ENCODE results near the gene STPG2. TPM values are rescaled to one million over a fixed set of nuclear protein-coding genes. Genes with fewer than 3 reads are reported as not detected.

Gene STPG2
- total RNA-seq, 1 donor from 2014 or later = 2.5 TPM

DNA sequence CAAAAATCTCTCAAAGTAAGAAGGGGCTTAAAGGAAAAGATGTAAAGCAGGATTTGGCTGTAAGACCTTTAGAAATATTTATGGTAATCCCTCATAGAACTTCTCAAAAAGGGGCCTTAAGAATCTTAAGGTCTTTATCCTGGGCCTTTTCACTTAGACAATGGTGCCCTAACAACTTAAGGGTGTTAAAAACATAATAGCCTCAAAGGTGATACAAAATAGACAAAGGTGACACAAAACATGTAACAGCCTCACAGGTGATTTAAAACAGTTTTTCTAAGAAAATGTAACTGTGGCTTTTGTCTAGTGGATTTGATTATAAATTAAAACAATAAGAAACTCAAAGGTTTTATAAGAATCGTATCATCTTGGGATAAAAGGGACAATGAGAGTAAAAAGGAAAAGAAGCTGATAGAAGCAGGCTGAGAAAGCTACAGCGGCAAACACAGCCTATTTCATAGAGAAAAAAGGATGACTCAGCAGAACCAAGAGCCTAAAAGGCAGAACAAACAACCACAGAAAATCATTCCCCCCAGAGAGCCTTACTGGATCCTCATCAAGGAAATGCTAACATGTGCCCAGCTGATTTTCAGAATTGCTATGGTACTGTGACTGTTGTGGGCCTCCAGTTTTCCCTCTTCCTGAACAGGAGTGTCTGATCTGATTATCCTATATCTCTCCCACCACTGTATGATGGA, 164.3 kb downstream of the STPG2 start:
- TF ChIP-seq, protein P1, sequence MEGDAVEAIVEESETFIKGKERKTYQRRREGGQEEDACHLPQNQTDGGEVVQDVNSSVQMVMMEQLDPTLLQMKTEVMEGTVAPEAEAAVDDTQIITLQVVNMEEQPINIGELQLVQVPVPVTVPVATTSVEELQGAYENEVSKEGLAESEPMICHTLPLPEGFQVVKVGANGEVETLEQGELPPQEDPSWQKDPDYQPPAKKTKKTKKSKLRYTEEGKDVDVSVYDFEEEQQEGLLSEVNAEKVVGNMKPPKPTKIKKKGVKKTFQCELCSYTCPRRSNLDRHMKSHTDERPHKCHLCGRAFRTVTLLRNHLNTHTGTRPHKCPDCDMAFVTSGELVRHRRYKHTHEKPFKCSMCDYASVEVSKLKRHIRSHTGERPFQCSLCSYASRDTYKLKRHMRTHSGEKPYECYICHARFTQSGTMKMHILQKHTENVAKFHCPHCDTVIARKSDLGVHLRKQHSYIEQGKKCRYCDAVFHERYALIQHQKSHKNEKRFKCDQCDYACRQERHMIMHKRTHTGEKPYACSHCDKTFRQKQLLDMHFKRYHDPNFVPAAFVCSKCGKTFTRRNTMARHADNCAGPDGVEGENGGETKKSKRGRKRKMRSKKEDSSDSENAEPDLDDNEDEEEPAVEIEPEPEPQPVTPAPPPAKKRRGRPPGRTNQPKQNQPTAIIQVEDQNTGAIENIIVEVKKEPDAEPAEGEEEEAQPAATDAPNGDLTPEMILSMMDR (IDR thresholded peaks at IDR 0.05; ENCODE audit: unreplicated experiment) = no peak
- H3K27me3 Mint-ChIP-seq (ENCODE audit: unreplicated experiment) = no peaks in the 10 kb centered on the region

DNA sequence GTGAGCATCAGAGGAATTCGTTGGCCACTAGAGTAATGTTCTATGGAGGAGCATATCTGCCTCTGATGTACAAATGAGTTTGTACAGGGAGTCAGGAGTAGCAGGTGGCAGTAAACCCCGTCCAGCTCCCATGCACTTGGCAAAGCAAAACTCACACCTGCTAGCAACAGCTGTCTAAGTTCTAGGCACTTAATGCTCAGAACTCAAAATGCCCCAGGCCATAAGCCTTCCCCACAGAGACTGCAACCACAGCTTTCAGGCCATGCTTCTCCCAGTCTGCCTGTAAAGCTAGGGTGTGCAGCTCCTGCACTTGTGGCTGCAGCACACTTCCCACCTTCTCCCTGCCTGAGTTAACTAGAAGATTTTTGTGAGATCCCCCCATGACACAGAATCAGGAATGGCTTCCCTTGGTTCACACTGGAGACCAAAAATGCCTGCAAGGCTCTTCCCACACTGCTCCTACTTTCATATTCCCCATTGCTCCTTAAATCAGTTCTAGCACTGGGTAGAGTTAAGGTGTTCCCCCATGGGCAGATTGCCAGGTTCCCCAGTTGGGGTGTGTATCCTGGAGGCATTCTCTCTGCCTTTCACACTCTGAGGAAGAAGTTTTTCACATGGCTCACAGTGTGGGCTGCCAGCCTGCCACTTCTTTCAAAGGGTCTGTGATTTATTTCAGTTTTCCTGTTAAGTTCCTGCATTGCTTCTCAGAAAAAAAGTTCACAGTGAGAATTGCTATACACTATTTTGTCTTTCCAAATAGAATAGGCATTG, 189.9 kb downstream of the STPG2 start:
- Mint-ChIP-seq H3K9me3 (ENCODE audit: unreplicated experiment) (no peaks in the 10 kb centered on the region), H3K27ac (ENCODE audit: unreplicated experiment) (no peak overlapping the region), H3K4me1 (ENCODE audit: unreplicated experiment) (no peaks in the 10 kb centered on the region), H3K36me3 (ENCODE audit: low read depth, unreplicated experiment) (no peaks in the 10 kb centered on the region), H3K4me3 (ENCODE audit: unreplicated experiment) (no peak overlapping the region), H3K27me3 (ENCODE audit: unreplicated experiment) (no peaks in the 10 kb centered on the region)
- no peak for DNase-seq (ENCODE audit: low spot score)
- TF ChIP-seq, protein P1 (IDR thresholded peaks at IDR 0.05; ENCODE audit: unreplicated experiment) = no peak

More for the DNA sequence above, 164.3 kb downstream of the STPG2 start:
- no peaks in the 10 kb centered on the region for H3K9me3 Mint-ChIP-seq (ENCODE audit: unreplicated experiment)
- H3K4me3 Mint-ChIP-seq (ENCODE audit: unreplicated experiment) = no peak overlapping the region
- no peak for DNase-seq (ENCODE audit: low spot score)
- no peaks in the 10 kb centered on the region for H3K4me1 Mint-ChIP-seq (ENCODE audit: unreplicated experiment)
- H3K27ac Mint-ChIP-seq (ENCODE audit: unreplicated experiment) = no peak overlapping the region
- H3K36me3 Mint-ChIP-seq (ENCODE audit: low read depth, unreplicated experiment) = peaks cover 7% of the 10 kb centered on the region

DNA sequence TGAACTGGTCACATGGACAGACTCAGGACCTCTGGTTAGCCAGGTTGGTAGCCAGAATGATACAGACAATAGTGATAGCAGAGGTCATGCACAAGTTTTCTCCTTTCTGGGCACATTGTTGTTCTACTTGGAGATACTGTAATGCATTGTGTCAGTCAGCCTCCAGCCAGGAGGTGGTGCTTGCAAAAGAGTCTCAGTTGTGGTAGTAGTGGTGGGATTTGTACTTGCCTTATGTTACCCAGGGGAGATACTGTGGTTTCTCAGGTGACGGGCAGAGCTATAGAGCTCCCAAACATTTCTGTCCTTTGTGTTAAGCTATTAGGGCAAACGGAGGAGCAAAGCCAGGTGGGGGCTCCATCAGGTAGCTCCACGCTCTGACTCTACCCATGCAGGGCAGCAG, 190.5 kb downstream of the STPG2 start:
- Mint-ChIP-seq H3K27me3 (ENCODE audit: unreplicated experiment) (no peaks in the 10 kb centered on the region), H3K4me1 (ENCODE audit: unreplicated experiment) (no peaks in the 10 kb centered on the region), H3K4me3 (ENCODE audit: unreplicated experiment) (no peak overlapping the region), H3K9me3 (ENCODE audit: unreplicated experiment) (no peaks in the 10 kb centered on the region), H3K36me3 (ENCODE audit: low read depth, unreplicated experiment) (no peaks in the 10 kb centered on the region), H3K27ac (ENCODE audit: unreplicated experiment) (no peak overlapping the region)
- TF ChIP-seq, protein P1 (IDR thresholded peaks at IDR 0.05; ENCODE audit: unreplicated experiment) = no peak
- no peak for DNase-seq (ENCODE audit: low spot score)

DNA sequence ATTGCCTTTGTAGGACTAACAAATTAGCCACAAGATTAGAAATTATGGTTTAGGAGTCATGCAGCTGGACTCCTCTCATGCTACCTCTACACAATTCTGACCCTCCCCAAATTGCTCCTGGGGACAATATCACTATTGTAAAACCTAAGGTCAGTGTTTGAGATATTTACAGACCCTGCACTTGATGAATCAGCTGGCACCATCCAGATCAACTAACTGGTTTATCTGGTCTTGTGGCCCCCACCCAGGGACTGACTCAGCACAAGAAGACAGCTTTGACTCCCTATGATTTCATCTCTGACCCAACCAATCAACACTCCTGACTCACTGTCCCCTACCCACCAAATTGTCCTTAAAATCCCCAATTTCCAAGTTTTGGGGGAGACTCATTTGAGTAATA, 192.4 kb downstream of the STPG2 start:
- H3K36me3 Mint-ChIP-seq (ENCODE audit: low read depth, unreplicated experiment) = no peaks in the 10 kb centered on the region

More for the DNA sequence above, 192.4 kb downstream of the STPG2 start:
- Mint-ChIP-seq H3K27me3 (ENCODE audit: unreplicated experiment) (no peaks in the 10 kb centered on the region), H3K4me3 (ENCODE audit: unreplicated experiment) (no peak overlapping the region), H3K4me1 (ENCODE audit: unreplicated experiment) (no peaks in the 10 kb centered on the region), H3K27ac (ENCODE audit: unreplicated experiment) (no peak overlapping the region), H3K9me3 (ENCODE audit: unreplicated experiment) (no peaks in the 10 kb centered on the region)
- DNase-seq (ENCODE audit: low spot score) = no peak
- TF ChIP-seq, protein P1 (IDR thresholded peaks at IDR 0.05; ENCODE audit: unreplicated experiment) = no peak
